DND-41 (cell line): ENCODE measurements around the gene SRRT.

ENCODE experiments used
- EZH2 ChIP-seq: IDR thresholded peaks from 3 replicates; pipeline ENCODE4 v1.6.1; 2012; ENCODE audit warnings: borderline replicate concordance, low read depth, mild to moderate bottlenecking, moderate library complexity, low read length, inconsistent platforms; ENCODE audit not compliant: severe bottlenecking
- TF ChIP-seq, protein P1 (sequence below): IDR thresholded peaks from 2 replicates; pipeline ENCODE4 v1.5.1; 2012; ENCODE audit warnings: borderline replicate concordance, low read length, moderate library complexity, mild to moderate bottlenecking; ENCODE audit not compliant: poor library complexity, severe bottlenecking; ENCODE audit errors: extremely low read depth

DNA sequence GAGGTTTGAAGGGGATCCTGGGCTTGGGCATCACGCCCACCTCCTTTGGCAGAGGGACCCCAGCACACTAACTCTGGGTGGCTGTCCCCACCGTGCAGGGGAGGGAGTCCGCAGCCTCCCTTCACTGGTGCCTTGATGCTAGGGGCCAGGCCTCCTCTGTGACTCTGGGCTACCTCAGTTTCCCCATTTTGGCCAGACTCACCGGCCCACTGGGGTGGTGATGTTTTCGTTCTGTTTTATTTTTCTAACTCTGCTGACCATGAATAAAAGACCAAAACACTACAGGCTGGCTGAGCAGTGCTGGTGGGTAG is 8.2 kb upstream of the SRRT start:
- TF ChIP-seq, protein P1, sequence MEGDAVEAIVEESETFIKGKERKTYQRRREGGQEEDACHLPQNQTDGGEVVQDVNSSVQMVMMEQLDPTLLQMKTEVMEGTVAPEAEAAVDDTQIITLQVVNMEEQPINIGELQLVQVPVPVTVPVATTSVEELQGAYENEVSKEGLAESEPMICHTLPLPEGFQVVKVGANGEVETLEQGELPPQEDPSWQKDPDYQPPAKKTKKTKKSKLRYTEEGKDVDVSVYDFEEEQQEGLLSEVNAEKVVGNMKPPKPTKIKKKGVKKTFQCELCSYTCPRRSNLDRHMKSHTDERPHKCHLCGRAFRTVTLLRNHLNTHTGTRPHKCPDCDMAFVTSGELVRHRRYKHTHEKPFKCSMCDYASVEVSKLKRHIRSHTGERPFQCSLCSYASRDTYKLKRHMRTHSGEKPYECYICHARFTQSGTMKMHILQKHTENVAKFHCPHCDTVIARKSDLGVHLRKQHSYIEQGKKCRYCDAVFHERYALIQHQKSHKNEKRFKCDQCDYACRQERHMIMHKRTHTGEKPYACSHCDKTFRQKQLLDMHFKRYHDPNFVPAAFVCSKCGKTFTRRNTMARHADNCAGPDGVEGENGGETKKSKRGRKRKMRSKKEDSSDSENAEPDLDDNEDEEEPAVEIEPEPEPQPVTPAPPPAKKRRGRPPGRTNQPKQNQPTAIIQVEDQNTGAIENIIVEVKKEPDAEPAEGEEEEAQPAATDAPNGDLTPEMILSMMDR, result no peak
- no peak for TF ChIP-seq EZH2
